ENCODE results near the gene CDCP2. TPM values are rescaled to one million over a fixed set of nuclear protein-coding genes. Genes with fewer than 3 reads are reported as not detected.

Gene CDCP2
- polyA plus RNA-seq, 2 of the 4 experiments (the other 2 are of a cell fraction): not detected

- TF ChIP-seq RFX5 (IDR thresholded peaks at IDR 0.05) (no peak), SMC3 (IDR thresholded peaks at IDR 0.05) (no peak), EHMT2 (IDR thresholded peaks at IDR 0.05; ENCODE audit: low read depth) (no peak), BCL3 (IDR thresholded peaks at IDR 0.05) (no peak), JUNB (IDR thresholded peaks at IDR 0.05) (no peak), MAFK (IDR thresholded peaks at IDR 0.05; ENCODE audit: partially characterized antibody) (no peak), FOSB (CRISPR knock-in tag; IDR thresholded peaks at IDR 0.05) (no peak), MYC (IDR thresholded peaks at IDR 0.05; ENCODE audit: borderline replicate concordance, low read length) (no peak), HMGXB4 (CRISPR knock-in tag; IDR thresholded peaks at IDR 0.05; ENCODE audit: borderline replicate concordance) (no peak), FOSL2 (IDR thresholded peaks at IDR 0.05) (no peak), FOSL2 (CRISPR knock-in tag; IDR thresholded peaks at IDR 0.05) (no peak), HOXA7 (CRISPR knock-in tag; IDR thresholded peaks at IDR 0.05) (no peak), EHF (CRISPR knock-in tag; IDR thresholded peaks at IDR 0.05) (no peak), TFCP2L1 (CRISPR knock-in tag; IDR thresholded peaks at IDR 0.05) (no peak), NR3C1 (IDR thresholded peaks at IDR 0.05) (no peak), KDM5A (IDR thresholded peaks at IDR 0.05) (no peak), ATOH8 (CRISPR knock-in tag; IDR thresholded peaks at IDR 0.05; ENCODE audit: low read depth) (no peak), EP300 (IDR thresholded peaks at IDR 0.05) (no peak)
- TF ChIP-seq, protein P1, sequence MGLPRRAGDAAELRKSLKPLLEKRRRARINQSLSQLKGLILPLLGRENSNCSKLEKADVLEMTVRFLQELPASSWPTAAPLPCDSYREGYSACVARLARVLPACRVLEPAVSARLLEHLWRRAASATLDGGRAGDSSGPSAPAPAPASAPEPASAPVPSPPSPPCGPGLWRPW (IDR thresholded peaks at IDR 0.05): no peak
- TF ChIP-seq, protein P2, sequence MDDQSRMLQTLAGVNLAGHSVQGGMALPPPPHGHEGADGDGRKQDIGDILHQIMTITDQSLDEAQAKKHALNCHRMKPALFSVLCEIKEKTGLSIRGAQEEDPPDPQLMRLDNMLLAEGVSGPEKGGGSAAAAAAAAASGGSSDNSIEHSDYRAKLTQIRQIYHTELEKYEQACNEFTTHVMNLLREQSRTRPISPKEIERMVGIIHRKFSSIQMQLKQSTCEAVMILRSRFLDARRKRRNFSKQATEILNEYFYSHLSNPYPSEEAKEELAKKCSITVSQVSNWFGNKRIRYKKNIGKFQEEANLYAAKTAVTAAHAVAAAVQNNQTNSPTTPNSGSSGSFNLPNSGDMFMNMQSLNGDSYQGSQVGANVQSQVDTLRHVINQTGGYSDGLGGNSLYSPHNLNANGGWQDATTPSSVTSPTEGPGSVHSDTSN (IDR thresholded peaks at IDR 0.05): no peak
- Histone ChIP-seq H3K4me2 (no peak overlapping the region), H3K27ac (no peak overlapping the region), H3K4me1 (no peaks in the 10 kb centered on the region), H3K4me3 (no peak overlapping the region), H3K9me3 (no peaks in the 10 kb centered on the region)
- DNase-seq (ENCODE audit: low read depth in 1 of 2, low spot score in 1 of 2): no peak
- ChIA-PET POLR2A (no interaction called here), CTCF (interaction anchor here (1.2 kb wide), 1 partner anchor 65 kb away, joined by 3 read pairs; no protein-coding TSS in a partner anchor)
- ATAC-seq: no peak
- no peak for FAIRE-seq
- 84% methylated on average over 3 of the region's 3 CpGs for WGBS (ENCODE audit: missing lambda C conversion rate)
Observed at GRCh38 chr1:54186056-54186455, 33.3 kb upstream of the CDCP2 start.

DNA sequence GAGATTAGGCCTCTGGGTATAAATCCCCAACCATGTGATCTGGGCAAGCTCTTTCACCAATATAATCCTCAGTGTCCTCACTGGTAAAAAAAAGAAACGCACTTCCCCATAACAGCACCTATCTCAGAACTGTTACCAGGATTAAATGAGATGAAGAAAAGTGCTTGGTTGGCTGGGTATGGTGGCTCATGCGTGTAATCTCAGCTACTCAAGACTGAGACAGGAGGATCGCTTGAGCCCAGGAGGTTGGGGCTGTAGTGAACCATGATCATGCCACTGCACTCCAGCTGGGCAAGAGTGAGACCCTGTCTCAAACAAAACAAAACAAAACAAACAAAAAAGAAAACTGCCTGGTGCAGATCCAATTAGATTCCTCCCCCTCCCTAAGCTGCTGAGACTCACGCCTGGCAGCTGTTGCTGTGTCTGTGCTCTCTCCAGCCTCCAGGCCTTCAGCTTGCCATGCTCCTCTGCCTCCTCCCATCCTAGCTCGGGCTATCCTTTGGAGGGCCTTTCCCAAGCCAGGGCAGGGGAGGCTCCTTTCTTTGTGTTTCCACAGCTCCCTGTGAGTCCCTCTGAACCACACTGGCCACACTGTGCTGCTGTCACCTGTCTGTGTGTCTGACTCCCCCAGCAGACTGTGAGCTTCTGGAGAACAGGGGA lies 28.0 kb upstream of the CDCP2 start:
- no peak overlapping the region for H3K4me2 ChIP-seq
- H3K4me1 ChIP-seq: no peaks in the 10 kb centered on the region
- DNase-seq (ENCODE audit: low read depth in 1 of 2, low spot score in 1 of 2) (no peak), ATAC-seq (no peak), FAIRE-seq (no peak)
- POLR2A ChIA-PET: no interaction called here
- H3K27ac ChIP-seq: no peak overlapping the region
- 92% methylated on average over 4 of the region's 5 CpGs for WGBS (ENCODE audit: missing lambda C conversion rate)
- H3K9me3 ChIP-seq: no peaks in the 10 kb centered on the region
- H3K4me3 ChIP-seq: no peak overlapping the region
- CTCF ChIA-PET: interaction anchor here (0.6 to 1.6 kb wide), 2 partner anchors 10 to 305 kb away, joined by 5 to 6 read pairs; no protein-coding TSS in a partner anchor
- TF ChIP-seq ELK1 (IDR thresholded peaks at IDR 0.05; ENCODE audit: low read depth, low read length) (no peak), SREBF2 (IDR thresholded peaks at IDR 0.05) (no peak), POLR2AphosphoS2 (conservative IDR thresholded peaks at IDR 0.05; ENCODE audit: low read length) (no peak), ATOH8 (CRISPR knock-in tag; IDR thresholded peaks at IDR 0.05; ENCODE audit: low read depth) (no peak), HOXB13 (CRISPR knock-in tag; IDR thresholded peaks at IDR 0.05; ENCODE audit: low read depth) (no peak), EHF (CRISPR knock-in tag; IDR thresholded peaks at IDR 0.05) (no peak), CHD2 (IDR thresholded peaks at IDR 0.05; ENCODE audit: low read length, partially characterized antibody) (no peak), CBX8 (IDR thresholded peaks at IDR 0.05) (no peak), CBX2 (IDR thresholded peaks at IDR 0.05; ENCODE audit: borderline replicate concordance, low read depth) (no peak), RAD21 (conservative IDR thresholded peaks at IDR 0.05 in 1 of 2, IDR thresholded peaks at IDR 0.05 in 1 of 2) (no peak)
- TF ChIP-seq, protein P3, sequence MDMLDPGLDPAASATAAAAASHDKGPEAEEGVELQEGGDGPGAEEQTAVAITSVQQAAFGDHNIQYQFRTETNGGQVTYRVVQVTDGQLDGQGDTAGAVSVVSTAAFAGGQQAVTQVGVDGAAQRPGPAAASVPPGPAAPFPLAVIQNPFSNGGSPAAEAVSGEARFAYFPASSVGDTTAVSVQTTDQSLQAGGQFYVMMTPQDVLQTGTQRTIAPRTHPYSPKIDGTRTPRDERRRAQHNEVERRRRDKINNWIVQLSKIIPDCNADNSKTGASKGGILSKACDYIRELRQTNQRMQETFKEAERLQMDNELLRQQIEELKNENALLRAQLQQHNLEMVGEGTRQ (IDR thresholded peaks at IDR 0.05): no peak
- TF ChIP-seq, protein P2 (IDR thresholded peaks at IDR 0.05): no peak

Data from A549 (cell line).